22Rv1 (cell line): ENCODE data around the gene TRPM7.

Source experiments
- ZFX ChIP-seq: fragments of 450-650 bp; IDR thresholded peaks from 2 replicates; pipeline ENCODE4 v1.6.1; 2017; ENCODE audit warnings: antibody characterized with exemption, borderline replicate concordance
- TF ChIP-seq, protein P1 (sequence below): fragments of 450-650 bp; IDR thresholded peaks from 2 replicates; pipeline ENCODE4 v1.5.1; 2017; ENCODE audit warnings: mild to moderate bottlenecking

DNA sequence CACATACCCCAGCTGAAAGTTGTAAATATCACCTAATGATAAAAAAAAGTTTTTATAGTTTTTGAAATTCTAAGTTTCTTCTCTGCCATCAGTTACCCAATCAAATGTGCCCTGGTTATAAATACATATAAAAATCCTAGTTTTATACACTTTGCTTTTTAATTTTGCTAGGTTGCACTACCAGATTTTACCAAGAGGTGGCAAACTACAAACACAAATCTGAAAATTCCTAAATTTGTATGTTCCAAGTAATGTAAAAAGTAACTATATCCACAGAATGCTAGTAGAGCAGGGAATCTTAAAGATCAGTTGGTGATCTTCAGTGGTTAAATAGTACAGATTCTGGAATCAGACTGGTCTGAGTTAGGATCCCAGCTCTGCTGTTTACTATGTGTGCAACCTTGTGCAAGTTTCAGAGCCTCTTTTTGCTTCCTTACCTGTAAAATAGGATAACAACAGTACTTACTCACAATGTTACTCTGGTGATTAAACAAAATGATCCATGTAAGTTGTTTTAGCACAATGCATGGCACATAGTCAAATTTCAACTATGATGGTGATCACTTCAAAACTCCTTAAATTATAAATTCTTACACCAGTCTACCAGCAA lies 11.0 kb downstream of the TRPM7 start:
- TF ChIP-seq, protein P1, sequence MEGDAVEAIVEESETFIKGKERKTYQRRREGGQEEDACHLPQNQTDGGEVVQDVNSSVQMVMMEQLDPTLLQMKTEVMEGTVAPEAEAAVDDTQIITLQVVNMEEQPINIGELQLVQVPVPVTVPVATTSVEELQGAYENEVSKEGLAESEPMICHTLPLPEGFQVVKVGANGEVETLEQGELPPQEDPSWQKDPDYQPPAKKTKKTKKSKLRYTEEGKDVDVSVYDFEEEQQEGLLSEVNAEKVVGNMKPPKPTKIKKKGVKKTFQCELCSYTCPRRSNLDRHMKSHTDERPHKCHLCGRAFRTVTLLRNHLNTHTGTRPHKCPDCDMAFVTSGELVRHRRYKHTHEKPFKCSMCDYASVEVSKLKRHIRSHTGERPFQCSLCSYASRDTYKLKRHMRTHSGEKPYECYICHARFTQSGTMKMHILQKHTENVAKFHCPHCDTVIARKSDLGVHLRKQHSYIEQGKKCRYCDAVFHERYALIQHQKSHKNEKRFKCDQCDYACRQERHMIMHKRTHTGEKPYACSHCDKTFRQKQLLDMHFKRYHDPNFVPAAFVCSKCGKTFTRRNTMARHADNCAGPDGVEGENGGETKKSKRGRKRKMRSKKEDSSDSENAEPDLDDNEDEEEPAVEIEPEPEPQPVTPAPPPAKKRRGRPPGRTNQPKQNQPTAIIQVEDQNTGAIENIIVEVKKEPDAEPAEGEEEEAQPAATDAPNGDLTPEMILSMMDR: peak; percentile 78
- TF ChIP-seq ZFX: no peak
